CD14-positive monocyte (primary cell): ENCODE results near the gene JPH2. TPM values are rescaled to one million over a fixed set of nuclear protein-coding genes. Genes with fewer than 3 reads are reported as not detected.

Experiments used
- DNase-seq, 3 donors: peaks; one replicate each; pipeline ENCODE4 v3.0.0-alpha.2; 2011 to 2022
- H2AFZ ChIP-seq: 2 replicates; pipeline ENCODE4 v1.6.0; 2012; ENCODE audit warnings: mild to moderate bottlenecking, low read depth, low read length, inconsistent platforms; ENCODE audit not compliant: insufficient read depth, poor library complexity, severe bottlenecking
- H3K27ac ChIP-seq, 2 donors: 1 replicate in 1 of 2; 2 replicates in 1 of 2; pipeline ENCODE4 v1.5.1; 2012 to 2013; ENCODE audit warnings: low read length in 2 of 2, control low read depth in 1 of 2, inconsistent platforms in 1 of 2, low read depth in 1 of 2, mild to moderate bottlenecking in 1 of 2
- H3K27me3 ChIP-seq, 2 donors: one replicate each; pipeline versions ENCODE4 v1.6.0 to v1.6.1; 2011 to 2013; ENCODE audit warnings: low read length in 2 of 2; ENCODE audit not compliant: control insufficient read depth in 2 of 2, insufficient read depth in 2 of 2
- H3K36me3 ChIP-seq, 2 donors: replicated peaks in 1 of 2; 1 replicate in 1 of 2; 2 replicates in 1 of 2; pipeline versions ENCODE4 v1.5.1 to v1.6.1; 2012 to 2013; ENCODE audit warnings: low read length in 2 of 2, control low read depth in 1 of 2, inconsistent platforms in 1 of 2, mild to moderate bottlenecking in 1 of 2; ENCODE audit not compliant: insufficient read depth in 2 of 2, control insufficient read depth in 1 of 2
- H3K4me1 ChIP-seq, 2 donors: 1 replicate in 1 of 2; 2 replicates in 1 of 2; pipeline versions ENCODE4 v1.5.1 to v1.6.1; 2012 to 2013; ENCODE audit warnings: low read length in 2 of 2, control low read depth in 1 of 2, inconsistent platforms in 1 of 2, mild to moderate bottlenecking in 1 of 2, moderate library complexity in 1 of 2; ENCODE audit not compliant: insufficient read depth in 2 of 2, control insufficient read depth in 1 of 2
- H3K4me2 ChIP-seq: replicated peaks from 2 replicates; pipeline ENCODE3; 2012; ENCODE audit warnings: low read length, moderate library complexity, mild to moderate bottlenecking; ENCODE audit not compliant: poor library complexity, severe bottlenecking; ENCODE audit errors: extremely low read depth
- H3K4me3 ChIP-seq, 3 experiments: fragments of 200-600 bp in 1 of 3; sonication (generic) in 1 of 3; replicated peaks in 1 of 3; 1 replicate in 2 of 3; 2 replicates in 1 of 3; pipeline ENCODE4 v1.5.1; 2011 to 2013; ENCODE audit warnings: low read length in 3 of 3, mild to moderate bottlenecking in 3 of 3, control low read depth in 2 of 3, low read depth in 2 of 3, inconsistent platforms in 1 of 3, moderate library complexity in 1 of 3
- H3K79me2 ChIP-seq: 2 replicates; pipeline ENCODE4 v1.6.0; 2012; ENCODE audit warnings: mild to moderate bottlenecking, control low read depth, inconsistent platforms, low read length, moderate library complexity; ENCODE audit not compliant: insufficient read depth
- H3K9ac ChIP-seq: 2 replicates; pipeline ENCODE4 v1.6.0; 2017; ENCODE audit warnings: low read length, mild to moderate bottlenecking; ENCODE audit not compliant: insufficient read depth, poor library complexity, severe bottlenecking
- H3K9me3 ChIP-seq, 2 donors: replicated peaks in 1 of 2; 1 replicate in 1 of 2; 2 replicates in 1 of 2; pipeline versions ENCODE4 v1.5.1 to v1.6.1; 2012 to 2013; ENCODE audit warnings: low read length in 2 of 2, control low read depth in 1 of 2; ENCODE audit not compliant: control insufficient read depth in 1 of 2, insufficient read depth in 1 of 2
- H4K20me1 ChIP-seq: 2 replicates; pipeline ENCODE4 v1.6.0; 2012; ENCODE audit warnings: mild to moderate bottlenecking, low read length, control low read depth, moderate library complexity; ENCODE audit not compliant: insufficient read depth
- H3K27ac Mint-ChIP-seq, 7 donors: one replicate each; pipeline ENCODE4 v1.8.0; 2020; ENCODE audit warnings: mild to moderate bottlenecking in 7 of 7, mixed read lengths in 7 of 7, moderate library complexity in 6 of 7, inconsistent platforms in 2 of 7
- H3K27me3 Mint-ChIP-seq, 3 donors: one replicate each; pipeline ENCODE4 v1.8.0; 2021 to 2022; ENCODE audit warnings: low read depth in 3 of 3, mild to moderate bottlenecking in 3 of 3, mixed read lengths in 3 of 3, moderate library complexity in 3 of 3, inconsistent platforms in 1 of 3
- H3K36me3 Mint-ChIP-seq, 2 donors: one replicate each; pipeline ENCODE4 v1.8.0; 2020; ENCODE audit warnings: mixed read lengths in 2 of 2, inconsistent platforms in 1 of 2, mild to moderate bottlenecking in 1 of 2
- H3K4me1 Mint-ChIP-seq: one replicate; pipeline ENCODE4 v1.8.0; 2020; ENCODE audit warnings: mild to moderate bottlenecking, mixed read lengths
- H3K4me3 Mint-ChIP-seq, 2 donors: one replicate each; pipeline ENCODE4 v1.8.0; 2020; ENCODE audit warnings: mild to moderate bottlenecking in 2 of 2, mixed read lengths in 2 of 2, moderate library complexity in 1 of 2
- H3K9me3 Mint-ChIP-seq, 7 donors: one replicate each; pipeline ENCODE4 v1.8.0; 2020 to 2022; ENCODE audit warnings: mixed read lengths in 7 of 7, mild to moderate bottlenecking in 6 of 7, moderate library complexity in 6 of 7, inconsistent platforms in 2 of 7
- WGBS: methylation state at CpG from one replicate; pipeline ENCODE4 v1.1.5; 2013; ENCODE audit warnings: missing lambda C conversion rate; ENCODE audit not compliant: insufficient coverage; 5-methylcytosine and 5-hydroxymethylcytosine counted together
- intact Hi-C, 2 donors: fragments of 100-400 bp; cut with micrococcal nuclease; formaldehyde crosslinking; loops; one replicate each; pipeline versions ENCODE4 v1.15.0 to v1.15.1; 2023
- polyA plus RNA-seq, 3 donors: library from polyadenylated mRNA; depleted of rRNA in 1 of 3; unstranded in 2 of 3; stranded (reverse) in 1 of 3; fragments of 300-500 nt in 2 of 3; fragments of >200 nt in 1 of 3; fragmentation: Illumina TruSeq in 2 of 3; gene quantifications; 1 replicate in 2 of 3; 2 replicates in 1 of 3; pipeline ENCODE4 v1.2.3, GENCODE V29; 2012 to 2021
- TF ChIP-seq, protein P1 (sequence below): fragments of 200-600 bp; IDR thresholded peaks from one replicate; pipeline ENCODE4 v1.8.0; 2022; ENCODE audit warnings: antibody characterized with exemption, mild to moderate bottlenecking

Gene JPH2
- polyA plus RNA-seq, 3 donors: not detected

DNA sequence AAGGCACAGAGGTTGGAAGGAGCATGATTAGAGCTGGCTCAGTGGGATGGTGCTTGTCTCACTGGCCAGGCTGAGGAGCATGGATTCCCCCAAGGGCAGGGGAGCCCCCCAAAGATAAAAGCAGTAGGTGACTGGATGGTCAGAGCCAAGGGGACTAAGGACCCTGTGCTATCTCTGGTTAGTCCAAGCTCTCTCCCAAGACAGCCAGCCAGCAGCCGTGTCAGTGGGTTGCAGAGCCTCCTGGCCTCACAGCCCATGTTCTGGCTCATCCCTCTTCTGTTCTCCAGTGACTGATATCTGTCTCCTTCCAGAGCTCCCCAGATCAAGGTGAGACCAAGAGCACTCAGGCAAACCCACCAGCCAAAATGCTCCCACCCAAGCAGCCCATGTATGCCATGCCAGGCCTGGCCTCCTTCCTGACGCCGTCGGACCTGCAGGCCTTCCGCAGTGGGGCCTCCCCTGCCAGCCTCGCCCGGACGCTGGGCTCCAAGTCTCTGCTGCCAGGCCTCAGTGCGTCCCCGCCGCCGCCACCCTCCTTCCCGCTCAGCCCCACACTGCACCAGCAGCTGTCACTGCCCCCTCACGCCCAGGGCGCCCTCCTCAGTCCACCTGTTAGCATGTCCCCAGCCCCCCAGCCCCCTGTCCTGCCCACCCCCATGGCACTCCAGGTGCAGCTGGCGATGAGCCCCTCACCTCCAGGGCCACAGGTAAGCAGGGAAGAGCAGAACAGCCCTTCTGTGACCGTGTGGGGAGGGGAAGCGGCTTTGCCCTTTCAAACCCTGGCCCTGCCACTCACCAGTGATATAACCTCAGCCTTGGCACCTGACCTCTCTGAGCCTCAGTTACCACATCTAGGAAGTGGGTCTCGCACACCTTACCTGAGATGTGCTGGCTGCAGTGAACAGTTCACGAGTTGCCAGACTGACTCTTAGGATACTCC lies 121.3 kb downstream of the JPH2 start:
- H3K36me3 Mint-ChIP-seq: no peaks in the 10 kb centered on the region
- H2AFZ ChIP-seq: no peak overlapping the region
- no peaks in the 10 kb centered on the region for H3K9me3 ChIP-seq
- H3K27ac Mint-ChIP-seq: no peak overlapping the region
- peaks cover 2 to 6% (median 3%) of the 10 kb centered on the region in 3 donors for H3K27me3 Mint-ChIP-seq
- H3K27ac ChIP-seq: no peak overlapping the region
- H3K4me1 Mint-ChIP-seq: peaks cover 35% of the 10 kb centered on the region
- 98% methylated on average over 16 of the region's 20 CpGs for WGBS
- no peak overlapping the region for H3K4me3 Mint-ChIP-seq
- H3K9me3 Mint-ChIP-seq: peaks cover 0 to 5% (median 0%) of the 10 kb centered on the region in 7 donors
- no peaks in the 10 kb centered on the region for H3K79me2 ChIP-seq
- H3K4me2 ChIP-seq: no peak overlapping the region
- H3K9ac ChIP-seq: no peak overlapping the region
- DNase-seq: no peak
- H3K4me3 ChIP-seq: no peak overlapping the region
- intact Hi-C loops: no loop called here
- H3K36me3 ChIP-seq: no peaks in the 10 kb centered on the region
- no peaks in the 10 kb centered on the region for H4K20me1 ChIP-seq
- TF ChIP-seq, protein P1, sequence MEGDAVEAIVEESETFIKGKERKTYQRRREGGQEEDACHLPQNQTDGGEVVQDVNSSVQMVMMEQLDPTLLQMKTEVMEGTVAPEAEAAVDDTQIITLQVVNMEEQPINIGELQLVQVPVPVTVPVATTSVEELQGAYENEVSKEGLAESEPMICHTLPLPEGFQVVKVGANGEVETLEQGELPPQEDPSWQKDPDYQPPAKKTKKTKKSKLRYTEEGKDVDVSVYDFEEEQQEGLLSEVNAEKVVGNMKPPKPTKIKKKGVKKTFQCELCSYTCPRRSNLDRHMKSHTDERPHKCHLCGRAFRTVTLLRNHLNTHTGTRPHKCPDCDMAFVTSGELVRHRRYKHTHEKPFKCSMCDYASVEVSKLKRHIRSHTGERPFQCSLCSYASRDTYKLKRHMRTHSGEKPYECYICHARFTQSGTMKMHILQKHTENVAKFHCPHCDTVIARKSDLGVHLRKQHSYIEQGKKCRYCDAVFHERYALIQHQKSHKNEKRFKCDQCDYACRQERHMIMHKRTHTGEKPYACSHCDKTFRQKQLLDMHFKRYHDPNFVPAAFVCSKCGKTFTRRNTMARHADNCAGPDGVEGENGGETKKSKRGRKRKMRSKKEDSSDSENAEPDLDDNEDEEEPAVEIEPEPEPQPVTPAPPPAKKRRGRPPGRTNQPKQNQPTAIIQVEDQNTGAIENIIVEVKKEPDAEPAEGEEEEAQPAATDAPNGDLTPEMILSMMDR: no peak
- H3K4me1 ChIP-seq: peaks cover 29 to 36% of the 10 kb centered on the region in 2 donors
- no peaks in the 10 kb centered on the region for H3K27me3 ChIP-seq

DNA sequence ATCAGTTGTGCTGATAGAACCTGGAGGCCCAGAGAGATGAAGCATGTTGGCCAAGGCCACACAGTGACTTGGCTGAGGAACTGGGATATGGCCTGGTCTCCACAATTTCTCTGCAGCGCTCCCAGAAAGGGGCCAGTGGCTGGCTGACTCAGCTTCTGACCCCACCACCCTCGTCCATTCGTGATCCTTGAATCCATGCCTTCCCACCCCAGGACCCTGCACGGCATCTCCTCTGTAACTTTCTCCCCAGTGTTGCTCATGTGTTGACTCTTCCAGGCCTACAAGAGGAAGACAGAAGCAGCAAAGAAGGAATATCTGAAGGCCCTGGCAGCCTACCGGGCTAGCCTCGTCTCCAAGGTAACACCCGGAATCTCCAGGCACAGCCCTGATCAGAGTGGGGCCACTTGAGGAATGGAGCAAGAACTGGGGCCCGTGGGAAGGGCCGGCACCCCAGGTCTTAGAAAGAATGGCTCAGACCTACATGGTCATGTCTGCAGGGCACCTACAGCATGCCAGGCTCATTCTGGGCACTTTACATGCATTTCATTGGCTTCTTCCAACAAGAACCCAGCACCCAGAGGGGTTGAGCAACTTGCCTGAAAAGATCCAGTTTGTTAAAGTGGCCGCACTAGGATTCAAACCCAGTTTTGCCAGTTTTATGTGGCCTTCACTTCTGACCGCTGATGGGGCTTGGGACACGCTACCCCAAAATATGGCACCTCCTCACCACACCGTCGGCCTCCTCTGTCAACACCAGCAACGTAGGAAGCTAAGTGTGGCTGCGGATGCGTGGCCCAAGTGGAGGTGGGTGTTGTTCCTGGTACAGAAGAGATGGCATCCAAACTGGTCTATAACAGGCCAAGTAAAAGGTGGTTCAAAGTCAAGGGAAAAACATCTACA lies 122.2 kb downstream of the JPH2 start:
- Histone ChIP-seq H3K27me3 (no peaks in the 10 kb centered on the region), H4K20me1 (no peaks in the 10 kb centered on the region), H2AFZ (no peak overlapping the region), H3K27ac (no peak overlapping the region), H3K4me2 (no peak overlapping the region), H3K36me3 (no peaks in the 10 kb centered on the region), H3K4me1 (peaks cover 20 to 26% of the 10 kb centered on the region in 2 donors), H3K9ac (no peak overlapping the region), H3K4me3 (no peak overlapping the region), H3K79me2 (no peaks in the 10 kb centered on the region), H3K9me3 (no peaks in the 10 kb centered on the region)
- no peak overlapping the region for H3K4me3 Mint-ChIP-seq
- H3K36me3 Mint-ChIP-seq: no peaks in the 10 kb centered on the region
- DNase-seq: no peak
- 96% methylated on average over 12 of the region's 17 CpGs for WGBS
- no peak overlapping the region for H3K27ac Mint-ChIP-seq
- peaks cover 0 to 5% (median 0%) of the 10 kb centered on the region in 7 donors for H3K9me3 Mint-ChIP-seq
- intact Hi-C loops: no loop called here
- H3K4me1 Mint-ChIP-seq: peaks cover 26% of the 10 kb centered on the region
- H3K27me3 Mint-ChIP-seq: peaks cover 0 to 4% (median 3%) of the 10 kb centered on the region in 3 donors
- TF ChIP-seq, protein P1: no peak
